B cell (primary cell): ENCODE measurements around the gene CACNB2. TPM values are rescaled to one million over a fixed set of nuclear protein-coding genes. Genes with fewer than 3 reads are reported as not detected.

ENCODE experiments used
- ATAC-seq: fragments of 200-7000 bp; cut with Tn5 transposase; one replicate; pipeline ENCODE4 v1.10.0; 2021; ENCODE audit warnings: low read depth, mild to moderate bottlenecking, moderate number of reproducible peaks, moderate library complexity
- CTCF ChIA-PET: fragments of 350-600 bp; sonication (Branson Sonifier 250); formaldehyde crosslinking; loops from one replicate; lab custom pipeline; 2021; ENCODE audit warnings: antibody characterized with exemption, inconsistent platforms; lab: Charles Lee
- POLR2A ChIA-PET: fragments of 350-600 bp; sonication (Branson Sonifier 250); formaldehyde crosslinking; loops from one replicate; lab custom pipeline; 2021; ENCODE audit warnings: antibody characterized with exemption; lab: Charles Lee
- DNase-seq: peaks from one replicate; pipeline ENCODE4 v3.0.0; 2013
- H2AFZ ChIP-seq: 2 replicates; pipeline ENCODE4 v1.6.1; 2012; ENCODE audit warnings: mild to moderate bottlenecking, low read depth, low read length; ENCODE audit not compliant: insufficient read depth, poor library complexity, severe bottlenecking
- H3K27ac ChIP-seq, 2 donors: 1 replicate in 1 of 2; 2 replicates in 1 of 2; pipeline ENCODE4 v1.5.1; 2012 to 2013; ENCODE audit warnings: low read length in 2 of 2, mild to moderate bottlenecking in 2 of 2, moderate library complexity in 1 of 2
- H3K27me3 ChIP-seq, 4 experiments: fragments of 200-600 bp in 1 of 4; sonication (generic) in 1 of 4; replicated peaks in 1 of 4; 1 replicate in 2 of 4; 2 replicates in 2 of 4; pipeline versions ENCODE4 v1.6.1 to v1.7.0; 2013 to 2016; ENCODE audit warnings: low read length in 3 of 4, mild to moderate bottlenecking in 2 of 4, mixed read lengths in 1 of 4, moderate library complexity in 1 of 4; ENCODE audit not compliant: insufficient read depth in 4 of 4, control insufficient read depth in 3 of 4; ENCODE audit errors: control extremely low read depth in 1 of 4
- H3K36me3 ChIP-seq, 2 experiments: replicated peaks in 1 of 2; 1 replicate in 1 of 2; 2 replicates in 1 of 2; pipeline versions ENCODE4 v1.6.1 to v1.7.1; 2013; ENCODE audit warnings: low read length in 1 of 2; ENCODE audit not compliant: insufficient read depth in 2 of 2, control insufficient read depth in 1 of 2; ENCODE audit errors: control extremely low read depth in 1 of 2, extremely low read depth in 1 of 2
- H3K4me1 ChIP-seq, 2 donors: fragments of 200-600 bp in 1 of 2; sonication (generic) in 1 of 2; 1 replicate in 1 of 2; 2 replicates in 1 of 2; pipeline versions ENCODE4 v1.5.1 to v1.6.1; 2013 to 2017; ENCODE audit warnings: low read length in 2 of 2; ENCODE audit not compliant: control insufficient read depth in 2 of 2, insufficient read depth in 2 of 2
- H3K4me2 ChIP-seq: replicated peaks from 2 replicates; pipeline ENCODE3; 2012; ENCODE audit warnings: mild to moderate bottlenecking, low read depth, low read length; ENCODE audit not compliant: poor library complexity, severe bottlenecking
- H3K4me3 ChIP-seq, 5 experiments: fragments of 200-600 bp in 1 of 5; sonication (generic) in 1 of 5; 1 replicate in 3 of 5; 2 replicates in 2 of 5; pipeline versions ENCODE4 v1.5.1 to v1.7.0; 2011 to 2016; ENCODE audit warnings: low read length in 4 of 5, mild to moderate bottlenecking in 4 of 5, low read depth in 2 of 5, control low read depth in 1 of 5, moderate library complexity in 1 of 5; ENCODE audit not compliant: insufficient read depth in 1 of 5; ENCODE audit errors: control extremely low read depth in 1 of 5, extremely low read depth in 1 of 5
- H3K79me2 ChIP-seq: fragments of 200-600 bp; sonication (generic); one replicate; pipeline ENCODE4 v1.6.0; 2016; ENCODE audit warnings: low read length; ENCODE audit not compliant: control insufficient read depth, insufficient read depth
- H3K9ac ChIP-seq: fragments of 200-600 bp; sonication (generic); 2 replicates; pipeline ENCODE4 v1.6.1; 2017; ENCODE audit warnings: mild to moderate bottlenecking, low read length, moderate library complexity
- H3K9me3 ChIP-seq, 3 donors: one replicate each; pipeline versions ENCODE4 v1.6.1 to v1.7.1; 2013; ENCODE audit warnings: low read length in 2 of 3; ENCODE audit not compliant: control insufficient read depth in 2 of 3, insufficient read depth in 1 of 3; ENCODE audit errors: control extremely low read depth in 1 of 3
- H4K20me1 ChIP-seq: 2 replicates; pipeline ENCODE4 v1.6.0; 2012; ENCODE audit warnings: mild to moderate bottlenecking, low read length; ENCODE audit not compliant: insufficient read depth, control insufficient read depth, poor library complexity, severe bottlenecking
- H3K27ac Mint-ChIP-seq: one replicate; pipeline ENCODE4 v1.8.0; 2021; ENCODE audit warnings: mixed read lengths
- H3K27me3 Mint-ChIP-seq: one replicate; pipeline ENCODE4 v1.8.0; 2021; ENCODE audit warnings: mixed read lengths
- H3K4me1 Mint-ChIP-seq: one replicate; pipeline ENCODE4 v1.8.0; 2021; ENCODE audit warnings: mixed read lengths
- H3K4me3 Mint-ChIP-seq: one replicate; pipeline ENCODE4 v1.8.0; 2021; ENCODE audit warnings: mixed read lengths
- H3K9me3 Mint-ChIP-seq: one replicate; pipeline ENCODE4 v1.8.0; 2022; ENCODE audit warnings: mixed read lengths; ENCODE audit not compliant: insufficient read depth
- EZH2 ChIP-seq: IDR thresholded peaks from 2 replicates; pipeline ENCODE4 v1.6.1; 2012; ENCODE audit warnings: borderline replicate concordance, low read depth, mild to moderate bottlenecking, moderate library complexity, low read length; ENCODE audit not compliant: insufficient read depth, poor library complexity, severe bottlenecking
- WGBS: methylation state at CpG from one replicate; pipeline ENCODE4 v1.1.5; 2013; ENCODE audit warnings: missing lambda C conversion rate; ENCODE audit not compliant: insufficient coverage; 5-methylcytosine and 5-hydroxymethylcytosine counted together
- intact Hi-C: fragments of 100-400 bp; cut with micrococcal nuclease; formaldehyde crosslinking; loops from one replicate; pipeline ENCODE4 v1.10.0; 2022
- polyA plus RNA-seq: library from polyadenylated mRNA; depleted of rRNA; stranded (reverse); fragments of >200 nt; gene quantifications from 2 replicates; pipeline ENCODE4 v1.2.3, GENCODE V29; 2012
- total RNA-seq, 2 donors: library from RNA; stranded (reverse); fragments of 120-200 nt in 1 of 2; gene quantifications; 1 replicate in 1 of 2; 2 replicates in 1 of 2; pipeline versions ENCODE4 v1.2.3 to v1.2.4, GENCODE V29; 2013 to 2022
- TF ChIP-seq, protein P1 (sequence below): fragments of 200-600 bp; IDR thresholded peaks from one replicate; pipeline ENCODE4 v1.8.0; 2022; ENCODE audit warnings: antibody characterized with exemption, mild to moderate bottlenecking

Gene CACNB2
- total and polyA plus RNA-seq, 2 donors (not counting 1 experiment from before 2014, with no cell fraction given) = not detected

DNA sequence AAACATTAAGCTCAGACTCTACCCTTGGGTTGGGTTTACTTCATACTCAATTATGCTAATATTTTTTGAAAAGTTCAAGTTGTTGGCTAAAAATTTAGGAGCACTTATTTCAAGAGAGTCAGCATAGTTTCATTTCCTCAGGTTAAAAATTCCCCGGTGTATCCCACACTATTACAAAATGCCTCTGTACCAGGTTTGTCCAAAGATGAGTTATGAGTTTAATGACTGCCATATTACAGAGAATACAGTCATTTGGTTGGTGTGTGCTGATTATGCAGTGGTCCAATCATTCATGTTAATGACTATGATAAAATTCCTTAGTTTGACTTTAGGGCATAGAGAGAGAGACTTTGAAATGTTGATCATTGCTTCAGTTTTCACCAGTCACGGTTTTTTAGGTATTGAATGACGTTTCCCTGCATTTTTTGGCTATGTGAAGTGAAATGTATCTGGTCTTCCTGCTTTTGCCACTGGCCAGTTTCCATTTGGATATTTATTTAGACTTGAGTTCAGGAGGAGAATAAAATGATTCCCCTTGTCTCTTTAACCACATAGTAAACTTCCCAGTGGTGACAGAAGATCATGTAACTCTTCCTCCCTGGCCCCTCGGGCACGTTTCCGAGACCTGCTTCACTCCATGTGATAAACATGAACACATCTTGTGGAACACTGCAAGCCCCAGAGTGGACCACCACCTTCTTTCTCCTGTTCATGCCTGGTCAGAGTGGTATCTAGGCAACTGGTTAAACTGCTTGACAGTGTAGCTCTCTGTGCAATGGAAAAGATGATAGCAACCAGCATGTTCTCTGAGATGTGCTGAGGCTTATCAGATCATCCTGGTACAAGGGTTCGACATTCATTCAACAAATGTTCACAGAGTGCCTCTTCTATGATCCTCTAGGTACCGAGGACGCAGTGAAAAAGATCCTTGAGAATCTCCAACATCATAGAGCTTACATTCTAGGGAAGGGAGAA lies 153.6 kb downstream of the CACNB2 start:
- Mint-ChIP-seq H3K4me1 (peaks cover 8% of the 10 kb centered on the region), H3K27ac (no peak overlapping the region), H3K9me3 (no peaks in the 10 kb centered on the region), H3K27me3 (peaks cover 4% of the 10 kb centered on the region), H3K4me3 (no peak overlapping the region)
- Histone ChIP-seq H3K27ac (no peak overlapping the region), H3K4me3 (no peak overlapping the region), H3K4me2 (no peak overlapping the region), H2AFZ (no peak overlapping the region), H4K20me1 (no peaks in the 10 kb centered on the region), H3K27me3 (no peaks in the 10 kb centered on the region), H3K9ac (no peak overlapping the region), H3K9me3 (peaks cover 0 to 3% (median 0%) of the 10 kb centered on the region in 3 donors), H3K79me2 (no peaks in the 10 kb centered on the region), H3K4me1 (peaks cover 0 to 4% of the 10 kb centered on the region in 2 donors), H3K36me3 (no peaks in the 10 kb centered on the region)
- CTCF ChIA-PET = no interaction called here
- POLR2A ChIA-PET = no interaction called here
- DNase-seq = no peak
- WGBS = 88% methylated on average over 5 of the region's 9 CpGs
- intact Hi-C loops = no loop called here
- no peak for ATAC-seq
- TF ChIP-seq, protein P1, sequence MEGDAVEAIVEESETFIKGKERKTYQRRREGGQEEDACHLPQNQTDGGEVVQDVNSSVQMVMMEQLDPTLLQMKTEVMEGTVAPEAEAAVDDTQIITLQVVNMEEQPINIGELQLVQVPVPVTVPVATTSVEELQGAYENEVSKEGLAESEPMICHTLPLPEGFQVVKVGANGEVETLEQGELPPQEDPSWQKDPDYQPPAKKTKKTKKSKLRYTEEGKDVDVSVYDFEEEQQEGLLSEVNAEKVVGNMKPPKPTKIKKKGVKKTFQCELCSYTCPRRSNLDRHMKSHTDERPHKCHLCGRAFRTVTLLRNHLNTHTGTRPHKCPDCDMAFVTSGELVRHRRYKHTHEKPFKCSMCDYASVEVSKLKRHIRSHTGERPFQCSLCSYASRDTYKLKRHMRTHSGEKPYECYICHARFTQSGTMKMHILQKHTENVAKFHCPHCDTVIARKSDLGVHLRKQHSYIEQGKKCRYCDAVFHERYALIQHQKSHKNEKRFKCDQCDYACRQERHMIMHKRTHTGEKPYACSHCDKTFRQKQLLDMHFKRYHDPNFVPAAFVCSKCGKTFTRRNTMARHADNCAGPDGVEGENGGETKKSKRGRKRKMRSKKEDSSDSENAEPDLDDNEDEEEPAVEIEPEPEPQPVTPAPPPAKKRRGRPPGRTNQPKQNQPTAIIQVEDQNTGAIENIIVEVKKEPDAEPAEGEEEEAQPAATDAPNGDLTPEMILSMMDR = no peak
- no peak for TF ChIP-seq EZH2

DNA sequence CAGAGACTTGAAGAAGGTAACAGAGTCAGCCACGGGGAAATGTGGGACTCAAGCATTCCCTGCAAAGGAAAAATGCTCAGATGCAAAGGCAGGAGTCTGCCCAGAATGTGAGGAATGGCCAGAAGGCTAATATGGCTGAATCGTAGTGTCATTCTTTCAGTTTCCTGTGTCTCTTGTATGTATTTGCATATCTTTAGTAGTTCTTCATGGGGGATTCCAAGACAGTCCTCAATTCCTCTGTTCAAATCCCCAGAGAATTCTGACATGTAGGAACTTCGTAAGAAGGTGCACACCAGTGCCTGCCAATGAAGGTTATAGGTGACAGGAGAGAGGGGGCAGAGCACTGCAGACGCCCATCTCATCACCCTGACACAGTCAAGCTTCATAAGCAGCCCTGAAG lies 154.4 kb downstream of the CACNB2 start:
- ATAC-seq (no peak), DNase-seq (no peak)
- no peak overlapping the region for H3K27ac ChIP-seq
- TF ChIP-seq EZH2 = no peak
- TF ChIP-seq, protein P1 = no peak
- intact Hi-C loops = no loop called here
- H3K36me3 ChIP-seq = no peaks in the 10 kb centered on the region
- ChIA-PET POLR2A (no interaction called here), CTCF (no interaction called here)
- H3K79me2 ChIP-seq = no peaks in the 10 kb centered on the region
- H3K27me3 ChIP-seq = no peaks in the 10 kb centered on the region
- no peaks in the 10 kb centered on the region for H4K20me1 ChIP-seq
- Mint-ChIP-seq H3K9me3 (no peaks in the 10 kb centered on the region), H3K4me3 (no peak overlapping the region), H3K27me3 (peaks cover 4% of the 10 kb centered on the region), H3K4me1 (peaks cover 8% of the 10 kb centered on the region), H3K27ac (no peak overlapping the region)
- WGBS = 71% methylated on average over 1 of the region's 4 CpGs
- peaks cover 0 to 4% of the 10 kb centered on the region in 2 donors for H3K4me1 ChIP-seq
- H3K9me3 ChIP-seq = peaks cover 0 to 3% (median 0%) of the 10 kb centered on the region in 3 donors
- H2AFZ ChIP-seq = no peak overlapping the region
- H3K4me3 ChIP-seq = no peak overlapping the region
- H3K4me2 ChIP-seq = no peak overlapping the region
- H3K9ac ChIP-seq = no peak overlapping the region
